HCT116 (cell line): ENCODE data around the gene CLDN5. TPM values are rescaled to one million over a fixed set of nuclear protein-coding genes. Genes with fewer than 3 reads are reported as not detected.

Experiments used
- ATAC-seq: fragments of 200-7000 bp; cut with Tn5 transposase; 2 replicates; pipeline ENCODE4 v1.9.1; 2020; ENCODE audit warnings: mild to moderate bottlenecking, moderate library complexity
- BruUV-seq: library from RNA; stranded (reverse); fragments of 400-500 nt; replicated peaks from 2 replicates; lab custom pipeline; 2021; lab: Mats Ljungman, UMichigan
- CTCF ChIA-PET: fragments of 300-600 bp; sonication (Branson Sonifier 250); formaldehyde crosslinking; loops from one replicate; lab custom pipeline; 2021; ENCODE audit warnings: antibody characterized with exemption; lab: Charles Lee
- POLR2A ChIA-PET: fragments of 300-600, 350-600 bp; sonication (Branson Sonifier 250); formaldehyde crosslinking; loops from one replicate; lab custom pipeline; 2021; ENCODE audit warnings: antibody characterized with exemption; lab: Charles Lee
- RAD21 ChIA-PET, 2 experiments: fragments of 300-600 bp; sonication (Branson Sonifier 250); formaldehyde crosslinking; loops; one replicate each; lab custom pipeline; 2023; ENCODE audit warnings: low total read pairs in 2 of 2; ENCODE audit not compliant: uncharacterized antibody in 2 of 2, unreplicated experiment in 2 of 2, low non-redundant PET in 1 of 2; lab: Charles Lee
- DNase-seq: peaks from one replicate; pipeline ENCODE4 v3.0.0-alpha.2; 2010; ENCODE audit warnings: low read depth, low spot score
- H2AFZ ChIP-seq: fragments of 200-600 bp; shearing (Covaris generic), sonication (generic); 2 replicates; pipeline ENCODE4 v1.6.1; 2017; ENCODE audit warnings: low read depth, mixed run types, mixed read lengths, antibody characterized with exemption, low read length; ENCODE audit not compliant: poor library complexity, severe bottlenecking
- H3K27ac ChIP-seq: 2 replicates; pipeline ENCODE4 v1.5.1; 2012; ENCODE audit warnings: low read depth, low read length
- H3K27me3 ChIP-seq: fragments of 200-600 bp; sonication (generic); 2 replicates; pipeline ENCODE4 v1.6.1; 2016; ENCODE audit warnings: mixed run types, low read length, mixed read lengths; ENCODE audit not compliant: insufficient read depth
- H3K36me3 ChIP-seq, 2 experiments: fragments of 200-500 bp in 1 of 2; fragments of 200-600 bp in 1 of 2; sonication (Bioruptor generic) in 1 of 2; sonication (generic) in 1 of 2; 2 replicates each; pipeline versions ENCODE4 v1.5.1 to v1.6.1; 2014 to 2016; ENCODE audit warnings: low read length in 2 of 2, inconsistent platforms in 1 of 2, mixed read lengths in 1 of 2, mixed run types in 1 of 2; ENCODE audit not compliant: insufficient read depth in 2 of 2, control insufficient read depth in 1 of 2
- H3K4me1 ChIP-seq, 2 experiments: fragments of 200-600 bp in 1 of 2; sonication (generic) in 1 of 2; 2 replicates each; pipeline versions ENCODE4 v1.5.1 to v1.6.1; 2012 to 2017; ENCODE audit warnings: low read length in 2 of 2, inconsistent platforms in 1 of 2, mild to moderate bottlenecking in 1 of 2, mixed read lengths in 1 of 2, mixed run types in 1 of 2, moderate library complexity in 1 of 2; ENCODE audit not compliant: insufficient read depth in 2 of 2, control insufficient read depth in 1 of 2
- H3K4me2 ChIP-seq: fragments of 200-600 bp; sonication (generic); 2 replicates; pipeline ENCODE4 v1.6.1; 2017; ENCODE audit warnings: mixed run types, low read length, mixed read lengths
- H3K4me3 ChIP-seq, 2 experiments: fragments of 200-600 bp in 1 of 2; sonication (generic) in 1 of 2; replicated peaks in 1 of 2; 2 replicates each; pipeline ENCODE4 v1.5.1; 2011 to 2016; ENCODE audit warnings: low read length in 2 of 2, control low read depth in 1 of 2, low read depth in 1 of 2, mild to moderate bottlenecking in 1 of 2, mixed read lengths in 1 of 2, mixed run types in 1 of 2
- H3K79me2 ChIP-seq: fragments of 200-600 bp; sonication (generic); 2 replicates; pipeline ENCODE4 v1.6.1; 2017; ENCODE audit warnings: mild to moderate bottlenecking, mixed run types, low read length, moderate library complexity, mixed read lengths; ENCODE audit not compliant: insufficient read depth
- H3K9ac ChIP-seq: fragments of 200-600 bp; sonication (generic); 2 replicates; pipeline ENCODE4 v1.6.1; 2016; ENCODE audit warnings: low read length, mixed read lengths
- H3K9me2 ChIP-seq: fragments of 200-600 bp; sonication (generic), shearing (Covaris generic); 2 replicates; pipeline ENCODE4 v1.6.1; 2017; ENCODE audit warnings: mixed run types, mild to moderate bottlenecking, moderate library complexity; ENCODE audit not compliant: insufficient read depth
- H3K9me3 ChIP-seq, 2 experiments: fragments of 200-500 bp in 1 of 2; fragments of 200-600 bp in 1 of 2; sonication (Bioruptor generic) in 1 of 2; sonication (generic) in 1 of 2; 2 replicates each; pipeline ENCODE4 v1.6.1; 2014 to 2017; ENCODE audit warnings: low read length in 2 of 2, mixed read lengths in 2 of 2, inconsistent platforms in 1 of 2, low read depth in 1 of 2, mild to moderate bottlenecking in 1 of 2, mixed run types in 1 of 2, moderate library complexity in 1 of 2; ENCODE audit not compliant: control insufficient read depth in 1 of 2, insufficient read depth in 1 of 2
- H4K20me1 ChIP-seq: fragments of 200-600 bp; sonication (generic), shearing (Covaris generic); 2 replicates; pipeline ENCODE4 v1.6.1; 2017; ENCODE audit warnings: mixed run types, mild to moderate bottlenecking, moderate library complexity; ENCODE audit not compliant: insufficient read depth
- ATF3 ChIP-seq: IDR thresholded peaks from 2 replicates; pipeline ENCODE4 v1.6.1; 2012
- CBX3 ChIP-seq: IDR thresholded peaks from 2 replicates; pipeline ENCODE4 v1.6.1; 2012; ENCODE audit warnings: low read depth
- CEBPB ChIP-seq: IDR thresholded peaks from 2 replicates; pipeline ENCODE4 v1.6.1; 2012; ENCODE audit warnings: low read depth
- CTCF ChIP-seq, 3 experiments: fragments of 200-600 bp in 1 of 3; sonication (generic) in 1 of 3; IDR thresholded peaks in 2 of 3; conservative IDR thresholded peaks in 1 of 3; 2 replicates each; pipeline ENCODE4 v1.5.1; 2012 to 2017; ENCODE audit warnings: low read depth in 2 of 3, low read length in 2 of 3, antibody characterized with exemption in 1 of 3, borderline replicate concordance in 1 of 3, control low read depth in 1 of 3, mild to moderate bottlenecking in 1 of 3, mixed read lengths in 1 of 3, mixed run types in 1 of 3, moderate library complexity in 1 of 3; ENCODE audit not compliant: insufficient read depth in 1 of 3
- EGR1 ChIP-seq: IDR thresholded peaks from 2 replicates; pipeline ENCODE4 v1.6.1; 2012; ENCODE audit warnings: low read depth
- ELF1 ChIP-seq: IDR thresholded peaks from 2 replicates; pipeline ENCODE4 v1.6.1; 2012; ENCODE audit warnings: low read depth, borderline replicate concordance
- EZH2 ChIP-seq: fragments of 200-600 bp; sonication (generic); IDR thresholded peaks from 2 replicates; pipeline ENCODE4 v1.6.1; 2017; ENCODE audit warnings: antibody characterized with exemption, mixed run types
- EZH2phosphoT487 ChIP-seq: fragments of 200-600 bp; IDR thresholded peaks from 2 replicates; pipeline ENCODE4 v1.6.1; 2018; ENCODE audit warnings: antibody characterized with exemption, borderline replicate concordance
- FOSL1 ChIP-seq: IDR thresholded peaks from 2 replicates; pipeline ENCODE4 v1.6.1; 2012; ENCODE audit warnings: low read depth
- JUND ChIP-seq: IDR thresholded peaks from 2 replicates; pipeline ENCODE4 v1.6.1; 2012
- MAX ChIP-seq: IDR thresholded peaks from 2 replicates; pipeline ENCODE4 v1.6.1; 2012
- POLR2A ChIP-seq: IDR thresholded peaks from 2 replicates; pipeline ENCODE4 v1.7.0; 2011; ENCODE audit warnings: borderline replicate concordance; ENCODE audit not compliant: insufficient read depth, insufficient read length; ENCODE audit errors: extremely low read depth
- REST ChIP-seq: IDR thresholded peaks from 2 replicates; pipeline ENCODE4 v1.6.1; 2012; ENCODE audit warnings: low read depth
- SIN3A ChIP-seq: IDR thresholded peaks from 2 replicates; pipeline ENCODE4 v1.6.1; 2012; ENCODE audit warnings: low read depth
- SP1 ChIP-seq: IDR thresholded peaks from 2 replicates; pipeline ENCODE4 v1.6.1; 2012; ENCODE audit warnings: low read depth
- SRF ChIP-seq: IDR thresholded peaks from 2 replicates; pipeline ENCODE4 v1.6.1; 2012; ENCODE audit warnings: low read depth
- YY1 ChIP-seq: IDR thresholded peaks from 2 replicates; pipeline ENCODE4 v1.6.1; 2011; ENCODE audit warnings: low read length, low read depth, moderate library complexity, mild to moderate bottlenecking; ENCODE audit not compliant: insufficient replicate concordance; ENCODE audit errors: extremely low read depth
- ZBTB33 ChIP-seq: IDR thresholded peaks from 2 replicates; pipeline ENCODE4 v1.6.1; 2011; ENCODE audit warnings: mild to moderate bottlenecking, low read length, moderate library complexity; ENCODE audit not compliant: insufficient replicate concordance; ENCODE audit errors: extremely low read depth
- ZFX ChIP-seq: fragments of 450-650 bp; IDR thresholded peaks from 2 replicates; pipeline ENCODE4 v1.6.1; 2017
- ZNF274 ChIP-seq: fragments of 200-500 bp; sonication (Bioruptor generic); IDR thresholded peaks from 2 replicates; pipeline ENCODE4 v1.6.1; 2014; ENCODE audit warnings: mild to moderate bottlenecking, low read depth, low read length, inconsistent platforms
- intact Hi-C: fragments of 100-400 bp; cut with micrococcal nuclease; formaldehyde crosslinking; loops from 2 replicates; pipeline ENCODE4 v1.10.0; 2022
- total RNA-seq: library from RNA; stranded (reverse); gene quantifications from one replicate; pipeline ENCODE4 v1.2.1, GENCODE V29; 2021; ENCODE audit not compliant: unreplicated experiment

Gene CLDN5
- total RNA-seq, 1 experiment from 2014 or later: 0.32 TPM

- Histone ChIP-seq H2AFZ (no peak overlapping the region), H3K4me3 (no peak overlapping the region), H3K4me2 (no peak overlapping the region), H3K27me3 (no peaks in the 10 kb centered on the region), H3K4me1 (no peaks in the 10 kb centered on the region), H3K27ac (no peak overlapping the region), H3K9ac (no peak overlapping the region), H3K36me3 (peaks cover 7 to 35% of the 10 kb centered on the region in 2 experiments; a peak in 3 of 4 replicates), H3K79me2 (no peaks in the 10 kb centered on the region), H3K9me2 (no peaks in the 10 kb centered on the region), H3K9me3 (no peaks in the 10 kb centered on the region), H4K20me1 (no peaks in the 10 kb centered on the region)
- intact Hi-C loops: no loop called here
- DNase-seq (no peak), ATAC-seq (no peak)
- BruUV-seq: no TSS peak
- CTCF ChIA-PET: no interaction called here
- POLR2A ChIA-PET: no interaction called here
- TF ChIP-seq POLR2A: no peak
- TF ChIP-seq YY1: no peak
- TF ChIP-seq REST: no peak
- no peak for TF ChIP-seq ELF1
- TF ChIP-seq ATF3: no peak
- TF ChIP-seq CEBPB: no peak
- no peak for TF ChIP-seq CBX3
- TF ChIP-seq ZFX: no peak
- TF ChIP-seq SIN3A: no peak
- no peak for TF ChIP-seq EZH2phosphoT487
- TF ChIP-seq JUND: no peak
- TF ChIP-seq EZH2: no peak
- no peak for TF ChIP-seq EGR1
- no peak for TF ChIP-seq MAX
- no peak for TF ChIP-seq FOSL1
- TF ChIP-seq CTCF (IDR thresholded peaks at IDR 0.05 in 2 of 3, conservative IDR thresholded peaks at IDR 0.05 in 1 of 3; ENCODE audit: borderline replicate concordance in 1 of 3, insufficient read depth in 1 of 3, low read depth in 2 of 3, low read length in 2 of 3): no peak
- TF ChIP-seq ZBTB33: no peak
- no peak for TF ChIP-seq ZNF274
- TF ChIP-seq SRF: no peak
- TF ChIP-seq SP1: no peak
- RAD21 ChIA-PET: no interaction called here
These were observed 7.6 kb downstream of the CLDN5 start for GRCh38 chr22:19516378-19517170.
